Measurements from ENCODE around the gene EIF1AD.
"Not testable (repeated sequence)": the region's sequence is repeated elsewhere in the genome, so short reads cannot be mapped to it uniquely, and the experiment has no call there.

The EIF1AD gene

DNA sequence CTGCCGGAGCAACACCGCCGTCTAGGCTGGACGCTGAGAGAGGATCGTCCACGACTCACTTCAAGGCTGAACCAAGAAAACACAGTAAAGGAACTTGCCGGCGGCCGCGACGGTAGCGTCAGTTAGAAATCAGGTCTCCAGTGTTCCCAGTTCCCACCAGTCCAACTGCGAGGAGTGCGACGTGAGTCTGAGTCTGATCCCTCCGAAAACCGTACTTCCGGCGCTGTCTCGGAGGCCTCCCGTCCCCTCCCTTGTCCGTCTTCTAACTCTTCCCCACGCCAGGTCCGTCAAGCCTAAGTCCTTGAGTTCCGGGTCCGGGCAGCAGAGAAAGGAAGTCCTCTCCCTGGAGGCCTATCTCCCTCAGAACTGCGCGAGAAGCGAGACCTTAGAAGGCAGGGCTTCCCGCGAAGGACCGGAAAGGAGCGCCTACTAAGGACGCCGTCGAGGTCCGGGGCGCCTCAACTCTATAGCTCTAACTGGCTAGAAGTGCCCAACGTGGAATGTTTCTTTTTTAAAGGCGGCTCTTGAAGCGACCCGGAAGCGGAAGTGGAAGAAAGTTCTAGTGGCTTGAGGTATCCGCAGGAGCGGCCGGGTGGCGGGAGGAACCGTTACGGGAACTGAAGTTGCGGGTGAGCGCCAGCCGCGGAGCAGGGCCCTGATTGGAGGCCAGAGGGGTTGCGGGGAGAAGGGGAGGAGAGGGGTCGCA is at the start of gene EIF1AD, which contains the start of gene BANF1:
EIF1AD (minus strand) TSS at position 216 of the 706 bp plus-strand sequence. CDS start 1,768 bp downstream, outside the sequence.
BANF1 (plus strand) TSS at position 562 of the 706 bp plus-strand sequence. CDS start 748 bp downstream, outside the sequence.
- DNase-seq (ENCODE audit: low read depth): peak; percentile 93

DNA sequence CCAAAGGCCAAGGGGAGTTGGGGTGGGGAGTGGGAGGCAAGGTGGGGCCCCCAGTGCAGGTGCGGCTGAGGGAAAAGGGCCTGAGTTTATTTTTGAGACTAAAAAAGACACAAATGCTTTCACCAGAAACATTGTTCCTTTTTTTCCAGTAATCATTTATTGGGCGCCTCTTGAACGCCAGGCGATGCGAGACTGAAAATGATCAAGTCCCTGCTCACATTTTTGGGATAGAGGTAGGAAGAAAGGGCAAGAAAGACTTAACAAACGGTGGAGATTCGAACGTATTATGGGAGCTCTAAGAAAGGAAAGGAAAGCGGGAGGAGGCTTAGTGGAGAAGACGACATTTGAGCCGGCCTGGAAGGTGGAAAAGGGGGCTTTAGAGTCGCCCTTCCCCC is 49.4 kb upstream of the EIF1AD start:
- DNase-seq (ENCODE audit: low read depth): no peak

GRCh38 chr11:66050581-66051231 is 48.7 kb upstream of the EIF1AD start:
- DNase-seq (ENCODE audit: low read depth): no peak

DNA sequence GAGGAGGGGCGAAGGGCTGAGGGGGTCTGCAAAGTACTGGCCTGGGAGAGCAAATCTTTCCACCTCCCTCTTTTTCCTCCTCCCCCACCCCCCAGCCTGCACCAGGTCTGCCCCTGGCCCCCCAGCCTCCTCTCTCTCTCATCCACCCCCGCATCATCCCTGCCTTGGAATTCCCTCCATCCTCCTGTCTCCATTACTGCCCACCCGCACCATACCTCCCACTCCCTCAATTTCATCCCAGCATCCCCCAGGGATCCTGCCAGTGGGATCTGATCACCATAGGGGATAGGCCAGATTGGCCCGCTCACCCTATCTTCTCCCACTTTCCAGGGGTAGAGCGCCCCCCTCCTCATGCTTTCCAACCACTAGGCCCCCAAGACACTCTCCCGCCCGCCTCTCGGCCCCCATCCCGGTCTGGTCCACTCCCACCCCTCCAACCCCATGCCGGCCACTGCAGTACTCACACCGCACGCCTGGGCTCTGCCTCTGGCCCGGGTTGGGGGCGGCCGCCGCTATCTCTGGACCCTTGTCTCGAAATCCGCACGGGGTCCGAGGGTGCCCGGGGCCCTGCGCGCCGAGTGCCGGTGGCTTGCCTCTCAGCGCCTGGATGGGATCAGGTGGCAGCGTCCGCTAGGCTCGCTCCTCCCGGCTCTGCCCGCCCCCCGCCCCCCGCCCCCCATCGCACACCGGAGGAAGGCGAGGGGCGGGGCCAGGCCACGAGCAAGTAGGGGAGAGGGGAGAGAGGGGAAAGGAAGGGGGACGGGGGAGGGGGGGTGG is 46.8 kb upstream of the EIF1AD start, which contains the start of gene GAL3ST3:
GAL3ST3 (minus strand) TSS at position 615 of the 777 bp plus-strand sequence. CDS start 3,746 bp downstream, outside the sequence.
- no peak for DNase-seq (ENCODE audit: low read depth)

DNA sequence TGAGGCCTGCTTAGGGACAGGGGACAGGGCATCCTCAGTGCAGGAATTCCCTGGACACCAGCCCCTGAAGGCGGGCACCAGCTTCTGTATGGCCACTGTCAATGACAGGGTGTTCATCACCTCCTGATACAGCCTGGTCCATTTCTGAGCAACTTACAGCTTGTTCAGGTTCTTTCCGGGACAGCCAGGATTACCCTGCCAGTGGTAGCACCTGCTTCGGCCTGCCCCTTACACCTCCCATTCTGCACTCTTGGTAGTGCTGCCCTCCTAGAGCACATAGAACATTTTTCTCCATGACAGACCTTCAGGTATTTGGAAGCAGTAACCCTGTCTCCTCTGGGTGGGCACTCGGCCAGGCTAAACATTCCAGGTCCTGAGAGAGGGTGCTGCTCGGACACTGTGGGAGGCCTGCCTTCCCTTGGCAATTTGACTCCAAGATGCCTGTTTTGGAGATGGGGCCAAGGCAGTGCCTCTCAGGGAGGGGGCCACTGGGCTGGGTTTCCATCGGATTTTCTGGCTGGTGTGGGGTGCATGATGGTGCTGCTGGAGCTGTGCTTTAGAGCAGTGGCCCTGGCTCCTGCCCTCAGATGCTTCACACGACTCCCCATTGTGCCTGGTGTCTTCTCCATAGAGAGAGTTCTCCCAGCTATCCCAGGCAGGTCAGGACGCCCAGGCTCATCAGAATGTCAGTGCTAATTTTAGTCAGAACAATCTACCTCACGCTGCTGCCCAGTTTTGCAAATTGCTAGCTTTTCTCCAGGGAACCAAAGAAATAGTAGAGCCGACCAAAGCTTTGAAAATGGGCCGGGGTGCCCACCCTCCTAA is 45.8 kb upstream of the EIF1AD start:
- DNase-seq (ENCODE audit: low read depth): no peak

DNA sequence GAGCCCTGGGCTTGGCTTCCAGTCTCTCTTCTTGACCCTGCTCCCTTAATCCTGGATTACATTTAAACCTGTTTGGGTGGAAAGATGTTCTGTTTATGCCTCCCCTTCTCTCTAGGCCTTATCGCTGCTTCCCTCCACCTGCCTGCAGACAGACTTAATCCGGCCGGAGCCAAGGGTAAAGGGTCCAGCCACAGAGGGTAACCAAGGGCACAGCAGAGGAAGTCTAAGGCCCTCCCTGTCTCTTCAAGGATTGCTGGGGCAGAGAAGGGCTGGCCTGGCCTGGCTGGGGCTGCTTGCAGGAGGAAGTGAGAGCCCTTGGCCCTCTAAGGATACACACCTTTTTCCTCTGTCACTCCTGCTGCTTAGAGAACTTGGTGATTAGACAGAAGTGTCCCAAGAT is 44.9 kb upstream of the EIF1AD start:
- DNase-seq (ENCODE audit: low read depth): no peak

DNA sequence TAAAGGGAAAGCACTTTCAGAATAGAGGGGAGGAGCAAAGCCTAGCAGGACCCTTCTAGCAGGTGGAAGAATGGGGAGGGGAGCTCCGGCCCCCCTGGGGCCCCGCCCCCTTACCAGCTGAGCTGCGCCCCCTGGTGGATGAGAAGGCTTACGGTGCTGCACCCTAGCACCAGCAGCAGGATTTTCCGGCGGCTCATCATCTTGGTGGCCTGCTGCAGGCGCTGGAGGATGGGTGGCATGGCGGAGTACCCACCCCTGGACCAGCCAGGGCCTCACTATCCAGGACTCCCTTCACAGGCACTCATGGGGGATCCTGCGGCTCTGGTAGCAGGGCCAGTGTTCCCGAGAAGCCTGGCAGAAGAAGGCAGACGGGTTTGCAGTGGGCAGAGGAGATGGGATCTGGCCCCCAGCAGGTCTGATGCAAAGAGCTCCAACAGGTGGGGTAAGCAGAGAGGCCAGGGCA is 43.3 kb upstream of the EIF1AD start:
- no peak for DNase-seq (ENCODE audit: low read depth)

GRCh38 chr11:66044757-66045156 is 42.8 kb upstream of the EIF1AD start:
- no peak for DNase-seq (ENCODE audit: low read depth)

DNA sequence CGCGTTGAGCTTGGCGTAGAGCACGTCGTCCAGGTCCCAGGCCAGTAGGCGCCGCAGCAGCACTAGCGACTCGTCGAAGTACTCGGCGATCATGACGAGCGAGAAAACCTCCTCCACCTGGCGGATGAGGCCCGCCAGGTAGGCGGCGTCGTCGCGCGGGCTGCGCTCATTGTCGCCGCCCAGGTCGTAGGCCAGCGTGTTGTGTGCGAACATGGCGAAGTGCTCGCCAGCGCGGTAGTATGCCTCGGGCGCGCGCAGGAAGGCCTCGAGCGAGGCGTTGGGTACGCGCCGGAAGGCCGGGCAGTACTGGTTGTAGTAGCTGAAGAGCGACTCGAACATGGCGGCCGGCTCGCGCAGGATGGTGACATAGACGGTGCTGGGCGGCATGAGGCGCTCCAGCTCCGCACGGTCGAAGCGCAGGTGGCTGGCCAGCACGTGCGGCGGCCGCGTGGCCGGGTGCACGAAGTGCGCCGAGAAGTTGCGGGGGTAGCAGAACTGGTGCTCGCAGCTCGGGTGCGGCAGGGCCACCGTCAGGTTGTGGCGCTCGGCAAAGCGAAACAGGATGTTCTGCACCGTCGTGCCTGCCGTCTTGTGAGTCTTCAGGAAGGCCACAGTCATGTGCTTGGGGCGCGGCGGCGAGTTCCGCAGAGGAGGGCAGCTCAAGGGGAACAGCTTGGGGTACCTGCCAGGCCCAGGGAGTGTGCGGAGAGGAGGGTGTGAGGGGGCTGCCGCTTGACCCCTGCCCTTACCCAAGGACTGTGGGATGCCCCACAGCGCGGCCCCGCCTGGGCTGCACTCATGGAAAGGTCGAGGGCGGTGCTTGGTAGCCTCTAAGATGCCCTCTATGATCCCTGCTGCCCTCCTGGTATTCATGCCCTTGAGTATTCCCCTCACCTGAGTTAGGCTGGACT is 41.3 kb upstream of the EIF1AD start:
- no peak for DNase-seq (ENCODE audit: low read depth)

GRCh38 chr11:66042227-66042995 is 40.5 kb upstream of the EIF1AD start:
- DNase-seq (ENCODE audit: low read depth): no peak

GRCh38 chr11:66039765-66040164 is 37.8 kb upstream of the EIF1AD start:
- no peak for DNase-seq (ENCODE audit: low read depth)

DNA sequence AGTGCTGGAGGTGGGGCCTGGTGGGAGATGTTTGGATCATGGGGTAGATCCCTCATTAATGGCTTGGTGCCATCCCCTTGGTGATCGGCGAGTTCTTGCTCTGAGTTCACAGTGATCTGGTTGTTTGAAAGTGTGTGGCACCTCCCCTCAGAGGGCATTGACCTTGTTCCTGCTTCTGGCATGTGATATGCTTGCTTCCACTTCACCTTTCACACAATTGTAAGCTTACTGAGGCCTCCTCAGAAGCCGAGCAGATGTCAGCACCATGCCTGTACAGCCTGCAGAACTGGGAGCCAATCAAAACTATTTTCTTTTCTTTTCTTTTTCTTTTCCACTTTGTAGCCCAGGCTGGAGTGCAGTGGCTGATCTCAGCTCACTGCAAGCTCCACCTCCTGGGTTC is 35.4 kb upstream of the EIF1AD start:
- DNase-seq (ENCODE audit: low read depth): no peak

- no peak for DNase-seq (ENCODE audit: low read depth)
Measured at GRCh38 chr11:66036334-66036710, 34.4 kb upstream of the EIF1AD start.

DNA sequence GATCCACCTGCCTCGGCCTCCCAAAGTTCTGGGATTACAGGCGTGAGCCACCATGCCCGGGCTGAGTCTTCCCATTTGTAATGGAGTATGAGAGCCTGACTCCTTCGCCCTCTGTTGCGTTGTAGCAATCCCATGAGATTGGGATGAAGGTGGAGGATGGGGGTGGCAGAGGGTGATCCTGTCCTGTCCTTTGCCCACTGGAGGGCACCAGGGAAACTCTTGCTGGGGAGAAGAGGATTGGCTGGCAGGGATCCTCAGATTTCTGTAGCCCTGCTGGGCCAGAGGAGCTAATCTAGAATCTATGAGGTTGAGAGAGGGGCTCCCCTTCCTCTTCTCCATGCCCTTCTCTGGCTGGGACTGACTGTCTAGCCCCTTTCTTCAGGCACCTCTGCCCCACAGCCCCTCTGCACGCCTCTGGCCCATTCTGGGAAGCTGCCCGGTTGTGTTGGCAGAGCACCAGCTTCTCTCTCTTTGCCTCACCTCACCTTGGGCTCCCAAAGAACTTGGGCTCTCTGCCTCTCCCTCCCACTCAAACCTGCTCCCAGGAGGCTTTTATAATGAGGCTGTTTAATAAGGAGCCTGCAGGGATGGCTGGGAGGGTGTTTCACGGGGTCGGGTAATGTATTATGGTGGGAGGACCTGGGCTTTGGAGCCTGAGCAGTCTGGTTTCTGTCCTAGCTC is 33.8 kb upstream of the EIF1AD start:
- no peak for DNase-seq (ENCODE audit: low read depth)

DNA sequence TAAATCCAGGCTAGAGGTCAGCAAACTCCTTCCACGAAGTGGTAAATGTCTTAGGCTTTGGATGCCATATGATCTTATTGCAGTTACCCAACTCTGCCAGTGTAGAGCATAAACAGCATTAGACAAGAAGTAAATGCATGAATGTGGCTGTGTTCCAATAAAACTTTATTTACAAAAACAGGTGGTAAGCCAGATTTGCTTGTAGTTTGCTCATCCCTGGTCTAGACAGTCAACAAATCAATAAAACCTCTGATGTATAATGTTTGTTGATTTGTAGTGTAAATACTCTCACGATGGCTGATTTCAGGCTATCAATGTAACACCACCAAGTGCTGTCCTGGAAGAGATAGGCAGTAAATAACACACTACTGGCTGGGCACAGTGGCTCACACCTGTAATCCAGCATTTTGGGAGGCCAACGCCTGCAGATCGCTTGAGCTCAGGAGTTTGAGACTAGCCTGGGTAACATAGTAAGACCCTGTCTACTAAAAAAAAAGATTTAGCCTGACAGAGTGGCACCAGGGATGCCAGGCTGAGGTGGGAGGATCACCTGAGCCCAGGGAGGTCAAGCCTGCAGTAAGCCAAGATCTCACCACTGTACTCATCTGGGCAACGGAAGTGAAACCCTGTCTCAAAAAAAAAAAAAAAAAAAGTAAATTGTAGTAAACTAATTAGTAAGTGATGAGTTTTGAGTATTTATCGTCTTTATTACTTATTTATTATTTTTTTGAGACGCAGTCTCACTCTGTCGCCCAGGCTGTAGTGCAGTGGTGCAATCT is 31.2 kb upstream of the EIF1AD start:
- DNase-seq (ENCODE audit: low read depth): no peak

- DNase-seq (ENCODE audit: low read depth): no peak
Measured at GRCh38 chr11:66026017-66026529, 24.1 kb upstream of the EIF1AD start, which contains the start of gene CATSPER1. Gene CATSPER1 (minus strand): TSS chr11:66026479. CDS start chr11:66026379, 100 bp downstream.

- not testable (repeated sequence) for DNase-seq (ENCODE audit: low read depth)
Measured at GRCh38 chr11:66023186-66023440, 21.2 kb upstream of the EIF1AD start.

Data from GM04503 (cell line).